ENCODE results near the gene FAM210B.
"Not testable (repeated sequence)": the region's sequence is repeated elsewhere in the genome, so short reads cannot be mapped to it uniquely, and the experiment has no call there.

DNA sequence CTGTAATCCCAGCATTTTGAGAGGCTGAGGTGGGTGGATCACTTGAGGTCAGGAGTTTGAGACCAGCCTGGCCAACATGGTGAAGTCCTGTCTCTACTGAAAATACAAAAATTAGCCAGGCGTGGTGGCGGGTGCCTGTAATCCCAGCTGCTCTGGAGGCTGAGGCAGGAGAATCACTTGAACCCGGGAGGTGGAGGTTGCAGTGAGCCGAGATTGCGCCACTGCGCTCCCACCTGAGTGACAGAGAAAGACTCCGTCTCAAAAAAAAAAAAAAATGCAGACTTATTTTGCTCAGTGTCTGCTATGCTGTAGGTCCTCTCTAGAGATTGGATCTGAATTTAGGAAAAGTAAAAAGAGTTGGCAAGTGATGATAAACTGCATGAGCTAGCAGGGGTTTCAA is 52.5 kb downstream of the FAM210B start:
- TF ChIP-seq, protein P1, sequence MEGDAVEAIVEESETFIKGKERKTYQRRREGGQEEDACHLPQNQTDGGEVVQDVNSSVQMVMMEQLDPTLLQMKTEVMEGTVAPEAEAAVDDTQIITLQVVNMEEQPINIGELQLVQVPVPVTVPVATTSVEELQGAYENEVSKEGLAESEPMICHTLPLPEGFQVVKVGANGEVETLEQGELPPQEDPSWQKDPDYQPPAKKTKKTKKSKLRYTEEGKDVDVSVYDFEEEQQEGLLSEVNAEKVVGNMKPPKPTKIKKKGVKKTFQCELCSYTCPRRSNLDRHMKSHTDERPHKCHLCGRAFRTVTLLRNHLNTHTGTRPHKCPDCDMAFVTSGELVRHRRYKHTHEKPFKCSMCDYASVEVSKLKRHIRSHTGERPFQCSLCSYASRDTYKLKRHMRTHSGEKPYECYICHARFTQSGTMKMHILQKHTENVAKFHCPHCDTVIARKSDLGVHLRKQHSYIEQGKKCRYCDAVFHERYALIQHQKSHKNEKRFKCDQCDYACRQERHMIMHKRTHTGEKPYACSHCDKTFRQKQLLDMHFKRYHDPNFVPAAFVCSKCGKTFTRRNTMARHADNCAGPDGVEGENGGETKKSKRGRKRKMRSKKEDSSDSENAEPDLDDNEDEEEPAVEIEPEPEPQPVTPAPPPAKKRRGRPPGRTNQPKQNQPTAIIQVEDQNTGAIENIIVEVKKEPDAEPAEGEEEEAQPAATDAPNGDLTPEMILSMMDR (IDR thresholded peaks at IDR 0.05) = not testable (repeated sequence)
- not testable (repeated sequence) for TF ChIP-seq EP300, POLR2AphosphoS5 (IDR thresholded peaks at IDR 0.05)

Measured in stomach (tissue), 4 donors.